GM23338 (cell line): ENCODE results near the gene SMG6. TPM values are rescaled to one million over a fixed set of nuclear protein-coding genes. Genes with fewer than 3 reads are reported as not detected.

ENCODE experiments used
- ATAC-seq: fragments of 200-7000 bp; cut with Tn5 transposase; 3 replicates; pipeline ENCODE4 v1.9.1; 2020
- DNase-seq: peaks from one replicate; pipeline ENCODE4 v3.0.0-alpha.2; 2015; ENCODE audit warnings: low spot score
- H2AFZ ChIP-seq: fragments of 200-600 bp; sonication (generic); 2 replicates; pipeline ENCODE4 v1.8.0; 2016; ENCODE audit warnings: antibody characterized with exemption, mild to moderate bottlenecking, moderate library complexity
- H3F3A ChIP-seq: fragments of 200-600 bp; sonication (generic); replicated peaks from 2 replicates; pipeline ENCODE4 v1.8.0; 2017; ENCODE audit warnings: antibody characterized with exemption, mixed run types, low read depth
- H3K27ac ChIP-seq: fragments of 200-600 bp; sonication (generic); 2 replicates; pipeline ENCODE4 v1.6.1; 2016; ENCODE audit warnings: low read depth
- H3K27me3 ChIP-seq: fragments of 200-600 bp; sonication (generic); 2 replicates; pipeline ENCODE4 v1.8.0; 2016; ENCODE audit warnings: mild to moderate bottlenecking, mixed run types, moderate library complexity; ENCODE audit not compliant: insufficient read depth
- H3K36me3 ChIP-seq: fragments of 200-600 bp; sonication (generic); 2 replicates; pipeline ENCODE4 v1.8.0; 2016; ENCODE audit warnings: mild to moderate bottlenecking; ENCODE audit not compliant: insufficient read depth
- H3K4me1 ChIP-seq: fragments of 200-600 bp; sonication (generic); 2 replicates; pipeline ENCODE4 v1.8.0; 2016; ENCODE audit warnings: mild to moderate bottlenecking, moderate library complexity; ENCODE audit not compliant: insufficient read depth
- H3K4me2 ChIP-seq: fragments of 200-600 bp; sonication (generic); 2 replicates; pipeline ENCODE4 v1.7.1; 2017; ENCODE audit warnings: mixed run types
- H3K4me3 ChIP-seq: fragments of 200-600 bp; sonication (generic); 2 replicates; pipeline ENCODE4 v1.6.1; 2016; ENCODE audit warnings: mixed run types
- H3K79me2 ChIP-seq: fragments of 200-600 bp; sonication (generic); replicated peaks from 2 replicates; pipeline ENCODE4 v1.8.0; 2017; ENCODE audit warnings: mild to moderate bottlenecking; ENCODE audit not compliant: insufficient read depth
- H3K9me2 ChIP-seq: fragments of 200-600 bp; sonication (generic); 2 replicates; pipeline ENCODE4 v1.8.0; 2017; ENCODE audit not compliant: insufficient read depth
- H4K20me1 ChIP-seq: fragments of 200-600 bp; sonication (generic); replicated peaks from 2 replicates; pipeline ENCODE4 v1.8.0; 2017; ENCODE audit warnings: mild to moderate bottlenecking; ENCODE audit not compliant: insufficient read depth
- H3K27ac Mint-ChIP-seq: 2 replicates; pipeline ENCODE4 v1.8.0; 2020; ENCODE audit warnings: inconsistent platforms, mild to moderate bottlenecking, moderate library complexity, mixed read lengths
- H3K27me3 Mint-ChIP-seq: 3 replicates; pipeline ENCODE4 v1.8.0; 2022; ENCODE audit warnings: low read depth, mild to moderate bottlenecking, moderate library complexity, mixed read lengths, inconsistent platforms; ENCODE audit not compliant: insufficient read depth, poor library complexity
- H3K36me3 Mint-ChIP-seq: 3 replicates; pipeline ENCODE4 v1.8.0; 2021; ENCODE audit warnings: low read depth, mild to moderate bottlenecking, inconsistent platforms, moderate library complexity, mixed read lengths
- H3K4me1 Mint-ChIP-seq: 3 replicates; pipeline ENCODE4 v1.8.0; 2020; ENCODE audit warnings: mild to moderate bottlenecking, inconsistent platforms, mixed read lengths
- H3K4me3 Mint-ChIP-seq: 3 replicates; pipeline ENCODE4 v1.8.0; 2021; ENCODE audit warnings: moderate library complexity, mild to moderate bottlenecking, inconsistent platforms, mixed read lengths
- H3K9me3 Mint-ChIP-seq: 3 replicates; pipeline ENCODE4 v1.8.0; 2020; ENCODE audit warnings: moderate library complexity, mild to moderate bottlenecking, inconsistent platforms, mixed read lengths
- CREB1 ChIP-seq: fragments of 250-450 bp; sonication (Bioruptor Pico); IDR thresholded peaks from 2 replicates; pipeline ENCODE4 v1.5.0; 2020; ENCODE audit warnings: low read depth, mild to moderate bottlenecking, moderate library complexity
- EZH2 ChIP-seq: fragments of 200-600 bp; sonication (generic); IDR thresholded peaks from one replicate; pipeline ENCODE4 v1.8.0; 2017; ENCODE audit warnings: antibody characterized with exemption, mild to moderate bottlenecking, low read depth; ENCODE audit not compliant: unreplicated experiment
- EZH2phosphoT487 ChIP-seq: fragments of 200-600 bp; sonication (generic); IDR thresholded peaks from one replicate; pipeline ENCODE4 v1.8.1; 2018; ENCODE audit warnings: antibody characterized with exemption; ENCODE audit not compliant: unreplicated experiment
- JUNB ChIP-seq: IDR thresholded peaks from one replicate; pipeline ENCODE4 v1.6.1; 2016; ENCODE audit warnings: antibody characterized with exemption; ENCODE audit not compliant: unreplicated experiment
- NANOG ChIP-seq: IDR thresholded peaks from 2 replicates; pipeline ENCODE4 v1.6.1; 2016; ENCODE audit warnings: antibody characterized with exemption, borderline replicate concordance
- POLR2AphosphoS5 ChIP-seq: IDR thresholded peaks from 2 replicates; pipeline ENCODE4 v1.6.1; 2016; ENCODE audit warnings: antibody characterized with exemption, low read depth
- STAT1 ChIP-seq: IDR thresholded peaks from one replicate; pipeline ENCODE4 v1.6.1; 2016; ENCODE audit warnings: antibody characterized with exemption; ENCODE audit not compliant: unreplicated experiment
- ZNF114 ChIP-seq: fragments of 250-450 bp; sonication (Bioruptor Pico); IDR thresholded peaks from 2 replicates; pipeline ENCODE4 v1.5.0; 2020; ENCODE audit warnings: mild to moderate bottlenecking, moderate library complexity
- ZNF331 ChIP-seq: fragments of 250-450 bp; sonication (Bioruptor Pico); IDR thresholded peaks from 2 replicates; pipeline ENCODE4 v1.5.0; 2020; ENCODE audit warnings: low read depth, mild to moderate bottlenecking, moderate library complexity
- polyA plus RNA-seq: library from polyadenylated mRNA; unstranded; fragments of >200 nt; fragmentation: Nextera tagmentation; extraction: Ambion mirVana; gene quantifications from 2 replicates; pipeline ENCODE4 v1.2.1, GENCODE V29; 2016
- total RNA-seq: library from RNA; depleted of rRNA; stranded (reverse); fragments of >200 nt; shearing (Covaris generic); gene quantifications from 2 replicates; pipeline ENCODE4 v1.2.3, GENCODE V29; 2014
- TF ChIP-seq, protein P1 (sequence below): IDR thresholded peaks from 2 replicates; pipeline ENCODE4 v1.6.1; 2016; ENCODE audit warnings: antibody characterized with exemption
- TF ChIP-seq, protein P2 (sequence below): IDR thresholded peaks from one replicate; pipeline ENCODE4 v1.6.1; 2018; ENCODE audit warnings: antibody characterized with exemption; ENCODE audit not compliant: unreplicated experiment
- TF ChIP-seq, protein P3 (sequence below): fragments of 250-450 bp; sonication (Bioruptor Pico); IDR thresholded peaks from 2 replicates; pipeline ENCODE4 v1.5.0; 2020; ENCODE audit warnings: mild to moderate bottlenecking, moderate library complexity
- TF ChIP-seq, protein P4 (sequence below), 2 experiments: fragments of 200-600 bp in 1 of 2; sonication (generic) in 1 of 2; conservative IDR thresholded peaks; 2 replicates each; pipeline versions ENCODE4 v1.5.1 to v1.6.1; 2016 to 2017; ENCODE audit warnings: antibody characterized with exemption in 2 of 2, low read depth in 2 of 2, mild to moderate bottlenecking in 2 of 2, moderate library complexity in 1 of 2

Gene SMG6
- total and polyA plus RNA-seq, 2 experiments from 2014 or later, result 10.4 to 43.1 TPM

DNA sequence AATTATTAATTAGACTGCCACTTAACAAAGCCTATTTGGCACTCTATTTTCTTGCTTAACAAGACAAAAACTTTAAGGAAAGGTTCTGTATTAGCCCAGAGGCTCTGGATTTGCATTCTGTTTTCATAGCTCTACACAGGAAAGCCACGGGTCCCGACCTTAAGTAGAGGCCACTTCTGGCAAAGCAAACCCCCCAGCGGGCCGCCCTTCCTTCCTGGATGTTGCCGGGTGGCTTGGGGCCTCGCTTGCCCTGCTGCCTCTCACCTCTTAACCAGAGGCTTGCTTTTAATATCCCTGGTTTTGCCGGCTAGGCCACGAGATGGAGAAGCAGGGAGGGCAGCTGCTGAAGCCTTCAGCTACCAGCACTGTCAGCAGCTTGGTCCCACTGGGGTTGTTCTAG is 282.9 kb downstream of the SMG6 start:
- H3K9me2 ChIP-seq, result no peaks in the 10 kb centered on the region
- Mint-ChIP-seq H3K9me3 (no peaks in the 10 kb centered on the region), H3K27ac (no peak overlapping the region), H3K27me3 (peaks cover 67% of the 10 kb centered on the region), H3K4me3 (no peak overlapping the region), H3K36me3 (no peaks in the 10 kb centered on the region), H3K4me1 (peaks cover 3% of the 10 kb centered on the region; the same call in 2 of the 3 replicates)
- no peak overlapping the region for H3K4me3 ChIP-seq
- H3K4me1 ChIP-seq, result peaks cover 4% of the 10 kb centered on the region; the same call in 1 of the 2 replicates
- peaks cover 69% of the 10 kb centered on the region for H3K27me3 ChIP-seq
- H3F3A ChIP-seq, result no peaks in the 10 kb centered on the region
- no peak overlapping the region for H3K27ac ChIP-seq
- no peak for TF ChIP-seq EZH2
- no peak for TF ChIP-seq POLR2AphosphoS5
- TF ChIP-seq, protein P1, sequence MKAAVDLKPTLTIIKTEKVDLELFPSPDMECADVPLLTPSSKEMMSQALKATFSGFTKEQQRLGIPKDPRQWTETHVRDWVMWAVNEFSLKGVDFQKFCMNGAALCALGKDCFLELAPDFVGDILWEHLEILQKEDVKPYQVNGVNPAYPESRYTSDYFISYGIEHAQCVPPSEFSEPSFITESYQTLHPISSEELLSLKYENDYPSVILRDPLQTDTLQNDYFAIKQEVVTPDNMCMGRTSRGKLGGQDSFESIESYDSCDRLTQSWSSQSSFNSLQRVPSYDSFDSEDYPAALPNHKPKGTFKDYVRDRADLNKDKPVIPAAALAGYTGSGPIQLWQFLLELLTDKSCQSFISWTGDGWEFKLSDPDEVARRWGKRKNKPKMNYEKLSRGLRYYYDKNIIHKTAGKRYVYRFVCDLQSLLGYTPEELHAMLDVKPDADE, result no peak
- no peak for TF ChIP-seq STAT1
- no peak for TF ChIP-seq ZNF331 (CRISPR knock-in tag)
- TF ChIP-seq, protein P2, sequence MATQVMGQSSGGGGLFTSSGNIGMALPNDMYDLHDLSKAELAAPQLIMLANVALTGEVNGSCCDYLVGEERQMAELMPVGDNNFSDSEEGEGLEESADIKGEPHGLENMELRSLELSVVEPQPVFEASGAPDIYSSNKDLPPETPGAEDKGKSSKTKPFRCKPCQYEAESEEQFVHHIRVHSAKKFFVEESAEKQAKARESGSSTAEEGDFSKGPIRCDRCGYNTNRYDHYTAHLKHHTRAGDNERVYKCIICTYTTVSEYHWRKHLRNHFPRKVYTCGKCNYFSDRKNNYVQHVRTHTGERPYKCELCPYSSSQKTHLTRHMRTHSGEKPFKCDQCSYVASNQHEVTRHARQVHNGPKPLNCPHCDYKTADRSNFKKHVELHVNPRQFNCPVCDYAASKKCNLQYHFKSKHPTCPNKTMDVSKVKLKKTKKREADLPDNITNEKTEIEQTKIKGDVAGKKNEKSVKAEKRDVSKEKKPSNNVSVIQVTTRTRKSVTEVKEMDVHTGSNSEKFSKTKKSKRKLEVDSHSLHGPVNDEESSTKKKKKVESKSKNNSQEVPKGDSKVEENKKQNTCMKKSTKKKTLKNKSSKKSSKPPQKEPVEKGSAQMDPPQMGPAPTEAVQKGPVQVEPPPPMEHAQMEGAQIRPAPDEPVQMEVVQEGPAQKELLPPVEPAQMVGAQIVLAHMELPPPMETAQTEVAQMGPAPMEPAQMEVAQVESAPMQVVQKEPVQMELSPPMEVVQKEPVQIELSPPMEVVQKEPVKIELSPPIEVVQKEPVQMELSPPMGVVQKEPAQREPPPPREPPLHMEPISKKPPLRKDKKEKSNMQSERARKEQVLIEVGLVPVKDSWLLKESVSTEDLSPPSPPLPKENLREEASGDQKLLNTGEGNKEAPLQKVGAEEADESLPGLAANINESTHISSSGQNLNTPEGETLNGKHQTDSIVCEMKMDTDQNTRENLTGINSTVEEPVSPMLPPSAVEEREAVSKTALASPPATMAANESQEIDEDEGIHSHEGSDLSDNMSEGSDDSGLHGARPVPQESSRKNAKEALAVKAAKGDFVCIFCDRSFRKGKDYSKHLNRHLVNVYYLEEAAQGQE, result no peak
- TF ChIP-seq ZNF114 (CRISPR knock-in tag), result no peak
- TF ChIP-seq, protein P3, sequence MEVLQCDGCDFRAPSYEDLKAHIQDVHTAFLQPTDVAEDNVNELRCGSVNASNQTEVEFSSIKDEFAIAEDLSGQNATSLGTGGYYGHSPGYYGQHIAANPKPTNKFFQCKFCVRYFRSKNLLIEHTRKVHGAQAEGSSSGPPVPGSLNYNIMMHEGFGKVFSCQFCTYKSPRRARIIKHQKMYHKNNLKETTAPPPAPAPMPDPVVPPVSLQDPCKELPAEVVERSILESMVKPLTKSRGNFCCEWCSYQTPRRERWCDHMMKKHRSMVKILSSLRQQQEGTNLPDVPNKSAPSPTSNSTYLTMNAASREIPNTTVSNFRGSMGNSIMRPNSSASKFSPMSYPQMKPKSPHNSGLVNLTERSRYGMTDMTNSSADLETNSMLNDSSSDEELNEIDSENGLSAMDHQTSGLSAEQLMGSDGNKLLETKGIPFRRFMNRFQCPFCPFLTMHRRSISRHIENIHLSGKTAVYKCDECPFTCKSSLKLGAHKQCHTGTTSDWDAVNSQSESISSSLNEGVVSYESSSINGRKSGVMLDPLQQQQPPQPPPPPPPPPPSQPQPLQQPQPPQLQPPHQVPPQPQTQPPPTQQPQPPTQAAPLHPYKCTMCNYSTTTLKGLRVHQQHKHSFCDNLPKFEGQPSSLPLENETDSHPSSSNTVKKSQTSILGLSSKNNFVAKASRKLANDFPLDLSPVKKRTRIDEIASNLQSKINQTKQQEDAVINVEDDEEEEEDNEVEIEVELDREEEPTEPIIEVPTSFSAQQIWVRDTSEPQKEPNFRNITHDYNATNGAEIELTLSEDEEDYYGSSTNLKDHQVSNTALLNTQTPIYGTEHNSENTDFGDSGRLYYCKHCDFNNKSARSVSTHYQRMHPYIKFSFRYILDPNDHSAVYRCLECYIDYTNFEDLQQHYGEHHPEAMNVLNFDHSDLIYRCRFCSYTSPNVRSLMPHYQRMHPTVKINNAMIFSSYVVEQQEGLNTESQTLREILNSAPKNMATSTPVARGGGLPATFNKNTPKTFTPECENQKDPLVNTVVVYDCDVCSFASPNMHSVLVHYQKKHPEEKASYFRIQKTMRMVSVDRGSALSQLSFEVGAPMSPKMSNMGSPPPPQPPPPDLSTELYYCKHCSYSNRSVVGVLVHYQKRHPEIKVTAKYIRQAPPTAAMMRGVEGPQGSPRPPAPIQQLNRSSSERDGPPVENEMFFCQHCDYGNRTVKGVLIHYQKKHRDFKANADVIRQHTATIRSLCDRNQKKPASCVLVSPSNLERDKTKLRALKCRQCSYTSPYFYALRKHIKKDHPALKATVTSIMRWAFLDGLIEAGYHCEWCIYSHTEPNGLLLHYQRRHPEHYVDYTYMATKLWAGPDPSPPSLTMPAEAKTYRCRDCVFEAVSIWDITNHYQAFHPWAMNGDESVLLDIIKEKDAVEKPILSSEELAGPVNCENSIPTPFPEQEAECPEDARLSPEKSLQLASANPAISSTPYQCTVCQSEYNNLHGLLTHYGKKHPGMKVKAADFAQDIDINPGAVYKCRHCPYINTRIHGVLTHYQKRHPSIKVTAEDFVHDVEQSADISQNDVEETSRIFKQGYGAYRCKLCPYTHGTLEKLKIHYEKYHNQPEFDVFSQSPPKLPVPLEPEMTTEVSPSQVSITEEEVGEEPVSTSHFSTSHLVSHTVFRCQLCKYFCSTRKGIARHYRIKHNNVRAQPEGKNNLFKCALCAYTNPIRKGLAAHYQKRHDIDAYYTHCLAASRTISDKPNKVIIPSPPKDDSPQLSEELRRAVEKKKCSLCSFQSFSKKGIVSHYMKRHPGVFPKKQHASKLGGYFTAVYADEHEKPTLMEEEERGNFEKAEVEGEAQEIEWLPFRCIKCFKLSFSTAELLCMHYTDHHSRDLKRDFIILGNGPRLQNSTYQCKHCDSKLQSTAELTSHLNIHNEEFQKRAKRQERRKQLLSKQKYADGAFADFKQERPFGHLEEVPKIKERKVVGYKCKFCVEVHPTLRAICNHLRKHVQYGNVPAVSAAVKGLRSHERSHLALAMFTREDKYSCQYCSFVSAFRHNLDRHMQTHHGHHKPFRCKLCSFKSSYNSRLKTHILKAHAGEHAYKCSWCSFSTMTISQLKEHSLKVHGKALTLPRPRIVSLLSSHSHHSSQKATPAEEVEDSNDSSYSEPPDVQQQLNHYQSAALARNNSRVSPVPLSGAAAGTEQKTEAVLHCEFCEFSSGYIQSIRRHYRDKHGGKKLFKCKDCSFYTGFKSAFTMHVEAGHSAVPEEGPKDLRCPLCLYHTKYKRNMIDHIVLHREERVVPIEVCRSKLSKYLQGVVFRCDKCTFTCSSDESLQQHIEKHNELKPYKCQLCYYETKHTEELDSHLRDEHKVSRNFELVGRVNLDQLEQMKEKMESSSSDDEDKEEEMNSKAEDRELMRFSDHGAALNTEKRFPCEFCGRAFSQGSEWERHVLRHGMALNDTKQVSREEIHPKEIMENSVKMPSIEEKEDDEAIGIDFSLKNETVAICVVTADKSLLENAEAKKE (CRISPR knock-in tag), result no peak
- TF ChIP-seq, protein P4, sequence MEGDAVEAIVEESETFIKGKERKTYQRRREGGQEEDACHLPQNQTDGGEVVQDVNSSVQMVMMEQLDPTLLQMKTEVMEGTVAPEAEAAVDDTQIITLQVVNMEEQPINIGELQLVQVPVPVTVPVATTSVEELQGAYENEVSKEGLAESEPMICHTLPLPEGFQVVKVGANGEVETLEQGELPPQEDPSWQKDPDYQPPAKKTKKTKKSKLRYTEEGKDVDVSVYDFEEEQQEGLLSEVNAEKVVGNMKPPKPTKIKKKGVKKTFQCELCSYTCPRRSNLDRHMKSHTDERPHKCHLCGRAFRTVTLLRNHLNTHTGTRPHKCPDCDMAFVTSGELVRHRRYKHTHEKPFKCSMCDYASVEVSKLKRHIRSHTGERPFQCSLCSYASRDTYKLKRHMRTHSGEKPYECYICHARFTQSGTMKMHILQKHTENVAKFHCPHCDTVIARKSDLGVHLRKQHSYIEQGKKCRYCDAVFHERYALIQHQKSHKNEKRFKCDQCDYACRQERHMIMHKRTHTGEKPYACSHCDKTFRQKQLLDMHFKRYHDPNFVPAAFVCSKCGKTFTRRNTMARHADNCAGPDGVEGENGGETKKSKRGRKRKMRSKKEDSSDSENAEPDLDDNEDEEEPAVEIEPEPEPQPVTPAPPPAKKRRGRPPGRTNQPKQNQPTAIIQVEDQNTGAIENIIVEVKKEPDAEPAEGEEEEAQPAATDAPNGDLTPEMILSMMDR (conservative IDR thresholded peaks at IDR 0.05; ENCODE audit: low read depth in 2 of 2), result no peak
- TF ChIP-seq CREB1 (CRISPR knock-in tag), result no peak
- no peak for TF ChIP-seq NANOG
- TF ChIP-seq JUNB, result no peak
- no peak for TF ChIP-seq EZH2phosphoT487
- H2AFZ ChIP-seq, result no peak overlapping the region
- no peak for DNase-seq
- H3K4me2 ChIP-seq, result no peak overlapping the region
- no peaks in the 10 kb centered on the region for H3K36me3 ChIP-seq
- no peak for ATAC-seq
- H4K20me1 ChIP-seq, result no peaks in the 10 kb centered on the region
- no peaks in the 10 kb centered on the region for H3K79me2 ChIP-seq
